Measurements from ENCODE around the gene TMEM119.

The TMEM119 gene

DNA sequence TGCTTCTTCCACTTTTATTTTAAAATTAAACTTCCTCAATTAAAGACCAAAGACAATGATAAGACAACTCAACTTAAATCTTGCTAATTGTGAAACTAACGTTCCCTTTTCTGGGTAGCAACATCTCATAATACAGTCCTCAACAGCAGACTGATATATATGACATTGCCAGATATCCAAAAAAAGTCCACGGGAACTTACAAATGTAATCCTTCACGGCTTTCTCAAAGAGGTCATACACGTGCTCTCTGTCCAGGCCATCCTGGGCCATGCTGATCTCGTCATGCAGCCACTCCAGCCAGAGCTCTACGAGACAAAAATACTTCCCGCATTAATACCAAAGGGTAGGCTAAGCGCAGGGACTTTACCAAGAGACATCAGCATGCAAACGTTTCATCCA is 50.2 kb downstream of the TMEM119 start:
- no peak overlapping the region for H3K4me3 ChIP-seq (ENCODE audit: control insufficient read depth, low read depth, low read length)
- TF ChIP-seq, protein P1, sequence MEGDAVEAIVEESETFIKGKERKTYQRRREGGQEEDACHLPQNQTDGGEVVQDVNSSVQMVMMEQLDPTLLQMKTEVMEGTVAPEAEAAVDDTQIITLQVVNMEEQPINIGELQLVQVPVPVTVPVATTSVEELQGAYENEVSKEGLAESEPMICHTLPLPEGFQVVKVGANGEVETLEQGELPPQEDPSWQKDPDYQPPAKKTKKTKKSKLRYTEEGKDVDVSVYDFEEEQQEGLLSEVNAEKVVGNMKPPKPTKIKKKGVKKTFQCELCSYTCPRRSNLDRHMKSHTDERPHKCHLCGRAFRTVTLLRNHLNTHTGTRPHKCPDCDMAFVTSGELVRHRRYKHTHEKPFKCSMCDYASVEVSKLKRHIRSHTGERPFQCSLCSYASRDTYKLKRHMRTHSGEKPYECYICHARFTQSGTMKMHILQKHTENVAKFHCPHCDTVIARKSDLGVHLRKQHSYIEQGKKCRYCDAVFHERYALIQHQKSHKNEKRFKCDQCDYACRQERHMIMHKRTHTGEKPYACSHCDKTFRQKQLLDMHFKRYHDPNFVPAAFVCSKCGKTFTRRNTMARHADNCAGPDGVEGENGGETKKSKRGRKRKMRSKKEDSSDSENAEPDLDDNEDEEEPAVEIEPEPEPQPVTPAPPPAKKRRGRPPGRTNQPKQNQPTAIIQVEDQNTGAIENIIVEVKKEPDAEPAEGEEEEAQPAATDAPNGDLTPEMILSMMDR (IDR thresholded peaks at IDR 0.05; ENCODE audit: control insufficient read depth, insufficient read depth, low read depth, low read length, missing control alignments), result no peak
- DNase-seq (ENCODE audit: low read depth), result no peak

DNA sequence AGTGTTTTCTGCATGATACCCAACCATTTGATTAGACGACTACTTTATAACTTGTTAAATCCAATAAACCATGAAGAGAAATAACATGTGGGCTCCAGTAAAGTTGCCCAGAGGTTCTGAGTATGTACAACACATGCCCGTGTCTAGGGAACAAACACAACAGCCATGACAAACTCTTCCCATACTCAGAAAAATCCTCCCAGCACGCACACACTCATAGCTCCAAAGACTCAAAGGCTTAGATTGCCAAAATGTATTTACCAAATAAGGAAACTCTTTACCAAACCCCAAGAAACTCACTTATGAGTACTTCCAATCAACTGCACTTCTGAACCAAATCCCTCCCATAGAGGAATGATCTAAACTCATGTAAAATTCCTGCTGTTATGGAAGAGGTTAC is 54.2 kb downstream of the TMEM119 start:
- H3K4me3 ChIP-seq (ENCODE audit: control insufficient read depth, low read depth, low read length), result no peak overlapping the region
- TF ChIP-seq, protein P1 (IDR thresholded peaks at IDR 0.05; ENCODE audit: control insufficient read depth, insufficient read depth, low read depth, low read length, missing control alignments), result no peak
- no peak for DNase-seq (ENCODE audit: low read depth)

DNA sequence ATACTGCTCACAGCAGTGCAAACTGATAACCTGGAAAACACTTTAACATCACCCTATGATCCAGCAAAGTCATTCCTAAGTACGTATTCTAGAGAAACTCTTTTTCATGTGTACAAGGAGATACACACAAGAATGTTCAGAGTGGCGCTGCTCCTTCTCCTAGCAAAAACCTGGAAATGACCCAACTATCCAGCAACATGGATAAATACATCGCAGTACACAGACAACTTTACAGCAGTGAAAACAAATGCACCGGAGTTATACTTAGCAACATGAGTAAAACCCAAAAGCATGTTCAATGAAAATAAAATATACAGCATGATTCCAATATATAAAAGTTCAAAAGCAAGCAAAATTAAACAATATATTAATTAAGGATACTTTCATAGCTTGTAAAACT is 55.6 kb downstream of the TMEM119 start:
- H3K4me3 ChIP-seq (ENCODE audit: control insufficient read depth, low read depth, low read length), result no peak overlapping the region
- DNase-seq (ENCODE audit: low read depth), result no peak
- TF ChIP-seq, protein P1 (IDR thresholded peaks at IDR 0.05; ENCODE audit: control insufficient read depth, insufficient read depth, low read depth, low read length, missing control alignments), result no peak

All from AG09309 (cell line).